Esophagus muscularis mucosa (tissue), 3 donors: ENCODE measurements around the gene CD96.

Experiments
- CTCF ChIP-seq, 3 experiments: fragments of 200-600 bp in 2 of 3; fragments of 450-650 bp in 1 of 3; sonication (generic) in 2 of 3; IDR thresholded peaks; one replicate each; pipeline ENCODE4 v1.5.1; 2017 to 2019; ENCODE audit warnings: antibody characterized with exemption in 3 of 3, mild to moderate bottlenecking in 2 of 3, moderate library complexity in 1 of 3
- POLR2AphosphoS5 ChIP-seq, 2 donors: sonication (generic); formaldehyde crosslinking; IDR thresholded peaks; one replicate each; pipeline ENCODE4 v1.6.1; 2017; ENCODE audit warnings: antibody characterized with exemption in 2 of 2

- TF ChIP-seq POLR2AphosphoS5 (IDR thresholded peaks at IDR 0.05) = no peak
- TF ChIP-seq CTCF (IDR thresholded peaks at IDR 0.05) = no peak
These were observed 68.6 kb downstream of the CD96 start for GRCh38 chr3:111610612-111611054.
